Gastrocnemius medialis (tissue), 4 donors: ENCODE data around the gene BCL2L1. TPM values are rescaled to one million over a fixed set of nuclear protein-coding genes. Genes with fewer than 3 reads are reported as not detected.
"Not testable (repeated sequence)": the region's sequence is repeated elsewhere in the genome, so short reads cannot be mapped to it uniquely, and the experiment has no call there.

Experiments
- ATAC-seq, 2 donors: fragments of 150-250 bp; one replicate each; pipeline ENCODE4 v1.9.1; 2016
- DNase-seq, 2 donors: peaks; one replicate each; pipeline ENCODE4 v3.0.0-alpha.2; 2019
- H3K27ac ChIP-seq, 4 donors: fragments of 200-600 bp; sonication (generic); 1 replicate in 1 of 4; 2 replicates in 3 of 4; pipeline ENCODE4 v1.5.1; 2016 to 2018; ENCODE audit warnings: mild to moderate bottlenecking in 2 of 4, moderate library complexity in 1 of 4
- H3K27me3 ChIP-seq, 3 donors: fragments of 200-600 bp; sonication (generic) in 2 of 3; 1 replicate in 1 of 3; 2 replicates in 2 of 3; pipeline versions ENCODE4 v1.5.1 to v1.6.0; 2016 to 2019; ENCODE audit warnings: mild to moderate bottlenecking in 1 of 3, moderate library complexity in 1 of 3
- H3K36me3 ChIP-seq, 2 donors: fragments of 200-600 bp; sonication (generic) in 1 of 2; one replicate each; pipeline ENCODE4 v1.5.1; 2017 to 2018
- H3K4me1 ChIP-seq, 2 donors: fragments of 200-600 bp; sonication (generic) in 1 of 2; one replicate each; pipeline ENCODE4 v1.5.1; 2016 to 2017; ENCODE audit warnings: mild to moderate bottlenecking in 2 of 2
- H3K4me3 ChIP-seq, 4 donors: fragments of 200-600 bp; sonication (generic) in 3 of 4; 1 replicate in 1 of 4; 2 replicates in 3 of 4; pipeline ENCODE4 v1.5.1; 2016 to 2019; ENCODE audit warnings: mild to moderate bottlenecking in 2 of 4
- H3K9me3 ChIP-seq, 3 donors: fragments of 200-600 bp; sonication (generic) in 2 of 3; 1 replicate in 1 of 3; 2 replicates in 2 of 3; pipeline ENCODE4 v1.5.1; 2016 to 2019
- POLR2A ChIP-seq, 2 donors: fragments of 450-650 bp; IDR thresholded peaks; one replicate each; pipeline ENCODE4 v1.6.1; 2017; ENCODE audit warnings: antibody characterized with exemption in 2 of 2, mild to moderate bottlenecking in 2 of 2, moderate library complexity in 2 of 2
- in situ Hi-C, 4 donors: fragments of 200-750 bp; cut with MboI; loops; one replicate each; pipeline versions ENCODE4 v1.15.0 to v1.8.0; 2017; ENCODE audit warnings: low sequenced_read_pairs in 4 of 4
- intact Hi-C: fragments of 100-400 bp; cut with DNase I; formaldehyde crosslinking; loops from one replicate; pipeline ENCODE4 v1.15.1; 2023; ENCODE audit warnings: low total_unique reads
- total RNA-seq, 4 donors: library from RNA; depleted of rRNA; stranded (reverse); fragments of >200 nt; gene quantifications; one replicate each; pipeline versions ENCODE4 v1.1.0 to v1.2.3, GENCODE V29; 2016
- TF ChIP-seq, protein P1 (sequence below), 5 experiments: fragments of 450-650 bp in 3 of 5; fragments of 200-600 bp in 2 of 5; sonication (generic) in 2 of 5; IDR thresholded peaks in 4 of 5; conservative IDR thresholded peaks in 1 of 5; 1 replicate in 4 of 5; 2 replicates in 1 of 5; pipeline ENCODE4 v1.5.1; 2016 to 2019; ENCODE audit warnings: antibody characterized with exemption in 5 of 5, mild to moderate bottlenecking in 3 of 5, moderate library complexity in 3 of 5

BCL2L1 gene
- total RNA-seq, 4 donors from 2014 or later, result 41.5 to 87.8 (median 55.3) TPM

DNA sequence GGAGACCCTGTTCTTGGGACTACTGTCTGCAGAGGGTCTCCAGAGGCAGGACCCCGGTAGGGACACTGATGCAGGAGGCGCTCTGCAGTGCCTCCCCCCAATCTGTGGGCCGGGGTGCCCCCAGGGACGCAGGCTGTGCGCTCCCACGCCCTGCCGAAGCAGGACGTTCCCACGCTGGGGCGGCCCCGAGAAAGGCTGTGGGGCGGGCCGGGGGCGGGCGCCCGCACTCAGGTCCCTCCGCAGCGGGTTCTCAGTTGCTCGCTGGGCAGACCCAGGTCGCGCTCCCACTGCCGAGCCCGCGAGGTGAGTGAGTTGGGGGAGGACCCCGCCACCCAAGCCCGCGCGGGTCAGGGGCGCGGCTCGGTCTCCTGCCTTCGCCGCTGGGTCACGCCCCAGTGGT, 85.0 kb downstream of the BCL2L1 start, which contains the start of gene COX4I2:
COX4I2 (plus strand) TSS at position 253 of the 400 bp plus-strand sequence. CDS start 1,106 bp downstream, outside the sequence.
- DNase-seq (no peak), ATAC-seq (no peak)
- in situ Hi-C loops (no loop called here), intact Hi-C loops (no loop called here)
- Histone ChIP-seq H3K4me1 (no peaks in the 10 kb centered on the region), H3K27ac (peak within 1 kb of the TSS; percentile 59 to 71 (median 69)), H3K4me3 (peak within 1 kb of the TSS in 3 of 4 donors; percentile 7 to 39 (median 28)), H3K9me3 (no peaks in the 10 kb centered on the region), H3K36me3 (no peaks in the 10 kb centered on the region), H3K27me3 (peaks cover 5 to 11% (median 9%) of the 10 kb centered on the region in 3 donors)
- TF ChIP-seq POLR2A (IDR thresholded peaks at IDR 0.05), result peak in 1 of 2 donors; percentile 24
- TF ChIP-seq, protein P1, sequence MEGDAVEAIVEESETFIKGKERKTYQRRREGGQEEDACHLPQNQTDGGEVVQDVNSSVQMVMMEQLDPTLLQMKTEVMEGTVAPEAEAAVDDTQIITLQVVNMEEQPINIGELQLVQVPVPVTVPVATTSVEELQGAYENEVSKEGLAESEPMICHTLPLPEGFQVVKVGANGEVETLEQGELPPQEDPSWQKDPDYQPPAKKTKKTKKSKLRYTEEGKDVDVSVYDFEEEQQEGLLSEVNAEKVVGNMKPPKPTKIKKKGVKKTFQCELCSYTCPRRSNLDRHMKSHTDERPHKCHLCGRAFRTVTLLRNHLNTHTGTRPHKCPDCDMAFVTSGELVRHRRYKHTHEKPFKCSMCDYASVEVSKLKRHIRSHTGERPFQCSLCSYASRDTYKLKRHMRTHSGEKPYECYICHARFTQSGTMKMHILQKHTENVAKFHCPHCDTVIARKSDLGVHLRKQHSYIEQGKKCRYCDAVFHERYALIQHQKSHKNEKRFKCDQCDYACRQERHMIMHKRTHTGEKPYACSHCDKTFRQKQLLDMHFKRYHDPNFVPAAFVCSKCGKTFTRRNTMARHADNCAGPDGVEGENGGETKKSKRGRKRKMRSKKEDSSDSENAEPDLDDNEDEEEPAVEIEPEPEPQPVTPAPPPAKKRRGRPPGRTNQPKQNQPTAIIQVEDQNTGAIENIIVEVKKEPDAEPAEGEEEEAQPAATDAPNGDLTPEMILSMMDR (IDR thresholded peaks at IDR 0.05 in 4 of 5, conservative IDR thresholded peaks at IDR 0.05 in 1 of 5), result no peak

DNA sequence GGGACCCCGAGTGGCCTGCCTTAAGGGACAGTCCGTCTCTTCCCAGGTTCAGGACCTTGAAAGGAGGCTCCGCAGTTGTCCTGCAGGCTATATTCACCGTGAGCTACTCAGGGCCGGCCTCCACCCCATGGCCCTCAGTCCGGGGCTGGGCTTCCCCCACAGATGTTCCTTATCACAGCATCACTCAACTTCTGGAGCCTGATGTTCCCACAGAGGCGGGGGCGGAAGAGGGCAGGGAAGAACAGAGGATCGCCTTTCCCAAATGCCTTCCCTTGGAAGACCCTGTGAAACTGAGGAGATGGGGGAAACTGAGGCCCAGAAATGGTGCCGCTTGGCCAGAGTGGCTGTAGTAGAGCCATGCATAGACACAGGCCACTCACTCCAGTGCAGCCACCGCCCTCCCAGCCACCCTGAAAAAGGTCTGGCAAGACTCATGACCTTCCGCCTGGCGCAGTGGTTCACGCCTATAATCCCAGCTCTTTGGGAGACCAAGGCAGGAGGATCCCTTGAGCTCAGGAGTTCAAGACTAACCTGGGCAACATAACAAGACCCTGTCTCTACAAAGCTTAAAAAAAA, 89.2 kb downstream of the BCL2L1 start:
- intact Hi-C loops (no loop called here), in situ Hi-C loops (no loop called here)
- ATAC-seq, result no peak
- Histone ChIP-seq H3K36me3 (no peaks in the 10 kb centered on the region), H3K4me1 (no peaks in the 10 kb centered on the region), H3K27me3 (peaks cover 5 to 9% (median 7%) of the 10 kb centered on the region in 3 donors), H3K4me3 (no peak overlapping the region), H3K9me3 (no peaks in the 10 kb centered on the region), H3K27ac (no peak overlapping the region)
- no peak for DNase-seq
- no peak for TF ChIP-seq POLR2A (IDR thresholded peaks at IDR 0.05)
- TF ChIP-seq, protein P1 (IDR thresholded peaks at IDR 0.05 in 4 of 5, conservative IDR thresholded peaks at IDR 0.05 in 1 of 5), result no peak

DNA sequence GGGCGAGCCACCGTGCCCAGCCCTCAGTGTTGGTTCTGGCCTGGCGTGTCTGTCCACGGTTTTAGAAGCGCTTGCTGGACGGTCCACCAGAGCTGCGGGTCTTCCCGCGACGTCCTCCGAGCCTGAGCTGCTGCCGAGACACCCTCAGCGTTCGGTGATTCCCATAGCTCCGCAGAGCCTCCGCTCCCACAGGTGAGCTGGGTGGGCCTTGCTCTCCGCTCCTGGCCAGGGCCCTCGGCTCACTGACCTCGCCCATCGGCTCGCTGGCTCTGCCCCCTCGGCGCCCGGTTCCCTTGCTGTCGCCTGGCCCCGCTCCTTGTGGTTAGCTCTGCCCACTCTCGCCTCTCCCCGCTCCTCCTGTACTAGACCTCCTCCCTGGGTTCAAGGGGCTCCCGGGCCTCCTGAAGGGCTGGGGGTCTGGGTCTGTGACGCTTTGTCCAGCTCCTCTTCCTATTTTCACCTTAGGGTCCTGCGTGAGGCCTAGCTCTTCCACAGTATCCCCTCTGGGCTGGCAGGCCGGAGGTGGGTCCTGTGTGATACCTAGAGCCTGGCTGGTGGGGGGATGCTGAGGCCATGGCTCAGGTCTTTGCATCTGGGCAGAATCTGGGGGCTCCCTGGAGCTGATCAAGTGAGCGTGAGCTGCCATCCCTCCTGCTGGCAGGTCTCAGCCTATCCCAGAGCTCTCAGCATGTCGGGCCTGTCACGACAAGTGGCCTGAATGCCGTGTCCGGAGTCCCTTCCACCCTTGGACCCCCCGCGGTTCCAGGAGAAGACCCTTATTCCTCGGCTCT, 89.9 kb downstream of the BCL2L1 start:
- no peaks in the 10 kb centered on the region for H3K4me1 ChIP-seq
- intact Hi-C loops (no loop called here), in situ Hi-C loops (no loop called here)
- no peak for TF ChIP-seq POLR2A (IDR thresholded peaks at IDR 0.05)
- TF ChIP-seq, protein P1 (IDR thresholded peaks at IDR 0.05 in 4 of 5, conservative IDR thresholded peaks at IDR 0.05 in 1 of 5), result no peak
- no peaks in the 10 kb centered on the region for H3K9me3 ChIP-seq
- ATAC-seq (no peak), DNase-seq (no peak)
- H3K36me3 ChIP-seq, result no peaks in the 10 kb centered on the region
- H3K27me3 ChIP-seq, result peaks cover 3 to 5% (median 3%) of the 10 kb centered on the region in 3 donors
- no peak overlapping the region for H3K4me3 ChIP-seq
- no peak overlapping the region for H3K27ac ChIP-seq

DNA sequence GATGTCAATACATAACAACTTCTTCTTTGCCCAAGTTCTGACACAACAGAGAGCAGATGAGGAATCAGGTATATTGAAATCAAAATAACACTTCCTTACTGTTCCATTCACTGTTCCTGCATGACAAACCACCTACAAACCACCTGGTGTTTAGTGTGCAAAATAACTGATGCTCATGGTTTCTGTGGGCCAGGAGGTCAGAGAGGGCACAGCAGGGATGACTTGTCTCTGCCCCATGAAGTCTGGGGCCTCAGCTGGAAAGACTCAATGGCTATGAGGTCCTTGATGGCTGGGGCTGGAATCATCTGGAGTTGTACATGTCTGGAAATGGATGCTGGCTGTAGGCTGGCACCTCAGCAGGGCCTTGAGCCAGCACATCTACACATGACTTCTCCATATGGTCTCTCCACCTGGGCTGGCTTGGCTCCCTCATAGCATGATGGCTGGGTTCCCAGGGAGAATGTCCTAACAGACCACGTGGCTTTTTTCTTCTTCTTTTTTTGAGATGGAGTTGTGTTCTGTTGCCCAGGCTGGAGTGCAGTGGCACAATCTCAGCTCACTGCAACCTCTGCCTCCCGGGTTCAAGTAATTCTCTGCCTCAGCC, 92.4 kb downstream of the BCL2L1 start:
- no peaks in the 10 kb centered on the region for H3K4me1 ChIP-seq
- ATAC-seq (no peak), DNase-seq (no peak)
- H3K4me3 ChIP-seq, result no peak overlapping the region
- H3K27ac ChIP-seq, result no peak overlapping the region
- H3K36me3 ChIP-seq, result no peaks in the 10 kb centered on the region
- H3K27me3 ChIP-seq, result no peaks in the 10 kb centered on the region
- H3K9me3 ChIP-seq, result no peaks in the 10 kb centered on the region
- TF ChIP-seq POLR2A (IDR thresholded peaks at IDR 0.05), result no peak
- TF ChIP-seq, protein P1 (IDR thresholded peaks at IDR 0.05 in 4 of 5, conservative IDR thresholded peaks at IDR 0.05 in 1 of 5), result no peak
- in situ Hi-C loops, result no loop called here
- intact Hi-C loops, result no loop called here

DNA sequence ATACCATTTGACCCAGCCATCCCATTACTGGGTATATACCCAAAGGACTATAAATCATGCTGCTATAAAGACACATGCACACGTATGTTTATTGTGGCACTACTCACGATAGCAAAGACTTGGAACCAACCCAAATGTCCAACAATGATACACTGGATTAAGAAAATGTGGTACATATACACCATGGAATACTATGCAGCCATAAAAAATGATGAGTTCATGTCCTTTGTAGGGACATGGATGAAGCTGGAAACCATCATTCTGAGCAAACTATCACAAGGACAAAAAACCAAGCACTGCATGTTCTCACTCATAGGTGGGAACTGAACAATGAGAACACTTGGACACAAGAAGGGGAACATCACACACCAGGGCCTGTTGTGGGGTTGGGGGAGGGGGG, 94.6 kb downstream of the BCL2L1 start:
- in situ Hi-C loops, H3K27me3 ChIP-seq, H3K9me3 ChIP-seq, H3K4me1 ChIP-seq, intact Hi-C loops, ATAC-seq, H3K4me3 ChIP-seq, DNase-seq, H3K36me3 ChIP-seq, H3K27ac ChIP-seq: not testable (repeated sequence)

DNA sequence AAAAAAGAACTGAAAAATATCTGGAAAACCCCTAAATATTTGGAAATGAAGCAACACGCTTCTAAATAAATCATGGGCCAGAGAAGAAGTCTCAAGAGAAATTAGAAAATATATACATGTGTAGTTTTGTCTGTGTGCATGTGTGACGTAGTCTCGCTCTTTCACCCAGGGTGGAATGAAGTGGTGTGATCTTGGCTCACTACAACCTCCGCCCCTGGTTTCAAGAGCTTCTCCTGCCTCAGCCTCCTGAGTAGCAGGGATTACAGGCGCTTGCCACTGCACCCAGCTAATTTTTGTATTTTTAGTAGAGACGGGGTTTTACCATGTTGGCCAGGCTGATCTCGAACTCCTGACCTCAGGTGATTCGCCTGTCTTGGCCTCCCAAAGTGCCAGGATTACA, 96.1 kb downstream of the BCL2L1 start:
- ATAC-seq, H3K27me3 ChIP-seq, H3K4me1 ChIP-seq, DNase-seq, intact Hi-C loops, H3K27ac ChIP-seq, H3K9me3 ChIP-seq, H3K4me3 ChIP-seq, H3K36me3 ChIP-seq, in situ Hi-C loops: not testable (repeated sequence)

DNA sequence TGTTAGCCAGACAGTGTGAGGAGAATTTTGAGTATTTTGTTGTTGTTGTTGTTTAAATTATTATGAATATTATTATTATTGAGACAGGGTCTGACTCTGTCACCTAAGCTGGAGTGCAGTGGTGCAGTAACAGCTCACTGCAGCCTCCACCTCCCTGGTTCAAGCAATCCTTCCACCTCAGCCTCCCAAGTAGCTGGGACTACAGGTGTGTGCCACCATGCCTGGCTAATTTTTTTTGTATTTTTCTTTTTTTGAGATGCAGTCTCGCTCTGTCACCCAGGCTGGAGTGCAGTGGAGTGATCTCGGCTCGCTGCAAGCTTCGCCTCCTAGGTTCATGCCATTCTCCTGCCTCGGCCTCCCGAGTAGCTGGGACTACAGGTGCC, 99.6 kb downstream of the BCL2L1 start:
- H3K9me3 ChIP-seq, H3K36me3 ChIP-seq, H3K4me3 ChIP-seq, DNase-seq, ATAC-seq, H3K4me1 ChIP-seq, in situ Hi-C loops, intact Hi-C loops, H3K27me3 ChIP-seq, H3K27ac ChIP-seq: not testable (repeated sequence)
